Measurements from ENCODE around the gene ANKK1. TPM values are rescaled to one million over a fixed set of nuclear protein-coding genes. Genes with fewer than 3 reads are reported as not detected.

Gene ANKK1
- total RNA-seq, 1 experiment from 2014 or later = 0.90 TPM

GRCh38 chr11:113446112-113446511 is 58.5 kb downstream of the ANKK1 start:
- CTCF ChIA-PET = no interaction called here
- peaks cover 81% of the 10 kb centered on the region for H3K27me3 Mint-ChIP-seq (ENCODE audit: unreplicated experiment)
- TF ChIP-seq CTCF (IDR thresholded peaks at IDR 0.05; ENCODE audit: unreplicated experiment) = no peak
- no peaks in the 10 kb centered on the region for H3K9me3 Mint-ChIP-seq (ENCODE audit: low read depth, unreplicated experiment)
- H3K4me1 Mint-ChIP-seq (ENCODE audit: low read depth, unreplicated experiment) = no peaks in the 10 kb centered on the region
- no peak for DNase-seq
- no TSS peak for BruUV-seq (replicated peaks)
- no peak overlapping the region for H3K27ac Mint-ChIP-seq (ENCODE audit: unreplicated experiment)
- H3K4me3 Mint-ChIP-seq (ENCODE audit: low read depth, unreplicated experiment) = no peak overlapping the region
- no peaks in the 10 kb centered on the region for H3K36me3 Mint-ChIP-seq (ENCODE audit: insufficient read depth, unreplicated experiment)
- intact Hi-C loops (cut with micrococcal nuclease; ENCODE audit: unreplicated experiment) = no loop called here

- no peaks in the 10 kb centered on the region for H3K36me3 Mint-ChIP-seq (ENCODE audit: insufficient read depth, unreplicated experiment)
- peaks cover 80% of the 10 kb centered on the region for H3K27me3 Mint-ChIP-seq (ENCODE audit: unreplicated experiment)
- H3K4me1 Mint-ChIP-seq (ENCODE audit: low read depth, unreplicated experiment) = no peaks in the 10 kb centered on the region
- DNase-seq = no peak
- CTCF ChIA-PET = no interaction called here
- H3K27ac Mint-ChIP-seq (ENCODE audit: unreplicated experiment) = no peak overlapping the region
- no peak for TF ChIP-seq CTCF (IDR thresholded peaks at IDR 0.05; ENCODE audit: unreplicated experiment)
- no TSS peak for BruUV-seq (replicated peaks)
- no peaks in the 10 kb centered on the region for H3K9me3 Mint-ChIP-seq (ENCODE audit: low read depth, unreplicated experiment)
- no peak overlapping the region for H3K4me3 Mint-ChIP-seq (ENCODE audit: low read depth, unreplicated experiment)
- intact Hi-C loops (cut with micrococcal nuclease; ENCODE audit: unreplicated experiment) = no loop called here
Measured at GRCh38 chr11:113446938-113447337, 59.4 kb downstream of the ANKK1 start.

- no peak overlapping the region for H3K4me3 Mint-ChIP-seq (ENCODE audit: low read depth, unreplicated experiment)
- peaks cover 72% of the 10 kb centered on the region for H3K27me3 Mint-ChIP-seq (ENCODE audit: unreplicated experiment)
Measured at GRCh38 chr11:113447621-113448315, 60.2 kb downstream of the ANKK1 start.

GRCh38 chr11:113448316-113448677 is 60.7 kb downstream of the ANKK1 start:
- Mint-ChIP-seq H3K4me3 (ENCODE audit: low read depth, unreplicated experiment) (no peak overlapping the region), H3K27ac (ENCODE audit: unreplicated experiment) (no peak overlapping the region), H3K27me3 (ENCODE audit: unreplicated experiment) (peaks cover 66% of the 10 kb centered on the region), H3K9me3 (ENCODE audit: low read depth, unreplicated experiment) (no peaks in the 10 kb centered on the region), H3K4me1 (ENCODE audit: low read depth, unreplicated experiment) (no peaks in the 10 kb centered on the region), H3K36me3 (ENCODE audit: insufficient read depth, unreplicated experiment) (no peaks in the 10 kb centered on the region)
- no TSS peak for BruUV-seq (replicated peaks)
- CTCF ChIA-PET = no interaction called here
- no peak for DNase-seq
- TF ChIP-seq CTCF (IDR thresholded peaks at IDR 0.05; ENCODE audit: unreplicated experiment) = no peak
- intact Hi-C loops (cut with micrococcal nuclease; ENCODE audit: unreplicated experiment) = no loop called here

More at GRCh38 chr11:113447621-113448315, 60.2 kb downstream of the ANKK1 start:
- no peak for DNase-seq
- CTCF ChIA-PET = no interaction called here
- intact Hi-C loops (cut with micrococcal nuclease; ENCODE audit: unreplicated experiment) = no loop called here
- Mint-ChIP-seq H3K9me3 (ENCODE audit: low read depth, unreplicated experiment) (no peaks in the 10 kb centered on the region), H3K4me1 (ENCODE audit: low read depth, unreplicated experiment) (no peaks in the 10 kb centered on the region), H3K36me3 (ENCODE audit: insufficient read depth, unreplicated experiment) (no peaks in the 10 kb centered on the region), H3K27ac (ENCODE audit: unreplicated experiment) (no peak overlapping the region)
- BruUV-seq (replicated peaks) = no TSS peak
- no peak for TF ChIP-seq CTCF (IDR thresholded peaks at IDR 0.05; ENCODE audit: unreplicated experiment)
